Prostate gland (tissue), 2 donors: Measurements from ENCODE around the gene RTEL1.

ENCODE experiments used
- POLR2A ChIP-seq: fragments of 450-650 bp; IDR thresholded peaks from one replicate; pipeline ENCODE4 v1.6.1; 2016; ENCODE audit warnings: antibody characterized with exemption, mild to moderate bottlenecking
- TF ChIP-seq, protein P1 (sequence below), 4 experiments: fragments of 200-600 bp in 2 of 4; fragments of 450-650 bp in 2 of 4; sonication (generic) in 2 of 4; IDR thresholded peaks; 1 replicate in 3 of 4; 2 replicates in 1 of 4; pipeline ENCODE4 v1.5.1; 2016 to 2019; ENCODE audit warnings: antibody characterized with exemption in 4 of 4, mild to moderate bottlenecking in 2 of 4, moderate library complexity in 2 of 4

DNA sequence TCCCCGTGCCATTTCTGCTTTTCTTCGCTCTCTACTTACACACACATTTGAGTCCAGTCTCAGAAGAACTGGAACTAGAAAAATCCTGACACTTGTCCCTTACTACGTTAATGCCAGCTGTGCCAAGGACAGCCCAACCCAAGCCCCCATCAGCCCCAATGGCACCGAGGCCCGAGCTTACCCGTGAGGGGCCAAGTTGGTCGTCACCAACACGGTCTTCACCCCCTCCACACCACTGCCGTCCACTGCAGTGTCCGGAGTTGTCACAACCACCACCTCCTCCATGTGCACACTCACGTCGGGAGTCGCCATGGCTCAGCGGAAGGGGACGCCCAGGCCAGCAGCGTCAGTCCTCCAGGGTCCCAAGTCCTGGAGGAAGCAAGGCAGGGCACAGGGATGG lies 39.0 kb upstream of the RTEL1 start:
- TF ChIP-seq, protein P1, sequence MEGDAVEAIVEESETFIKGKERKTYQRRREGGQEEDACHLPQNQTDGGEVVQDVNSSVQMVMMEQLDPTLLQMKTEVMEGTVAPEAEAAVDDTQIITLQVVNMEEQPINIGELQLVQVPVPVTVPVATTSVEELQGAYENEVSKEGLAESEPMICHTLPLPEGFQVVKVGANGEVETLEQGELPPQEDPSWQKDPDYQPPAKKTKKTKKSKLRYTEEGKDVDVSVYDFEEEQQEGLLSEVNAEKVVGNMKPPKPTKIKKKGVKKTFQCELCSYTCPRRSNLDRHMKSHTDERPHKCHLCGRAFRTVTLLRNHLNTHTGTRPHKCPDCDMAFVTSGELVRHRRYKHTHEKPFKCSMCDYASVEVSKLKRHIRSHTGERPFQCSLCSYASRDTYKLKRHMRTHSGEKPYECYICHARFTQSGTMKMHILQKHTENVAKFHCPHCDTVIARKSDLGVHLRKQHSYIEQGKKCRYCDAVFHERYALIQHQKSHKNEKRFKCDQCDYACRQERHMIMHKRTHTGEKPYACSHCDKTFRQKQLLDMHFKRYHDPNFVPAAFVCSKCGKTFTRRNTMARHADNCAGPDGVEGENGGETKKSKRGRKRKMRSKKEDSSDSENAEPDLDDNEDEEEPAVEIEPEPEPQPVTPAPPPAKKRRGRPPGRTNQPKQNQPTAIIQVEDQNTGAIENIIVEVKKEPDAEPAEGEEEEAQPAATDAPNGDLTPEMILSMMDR (IDR thresholded peaks at IDR 0.05) = no peak
- TF ChIP-seq POLR2A = no peak
